GM04504 (cell line): ENCODE results near the gene FDX2.

Experiments
- DNase-seq: peaks from one replicate; pipeline ENCODE4 v3.0.0-alpha.2; 2012; ENCODE audit warnings: low read depth

FDX2 gene

DNA sequence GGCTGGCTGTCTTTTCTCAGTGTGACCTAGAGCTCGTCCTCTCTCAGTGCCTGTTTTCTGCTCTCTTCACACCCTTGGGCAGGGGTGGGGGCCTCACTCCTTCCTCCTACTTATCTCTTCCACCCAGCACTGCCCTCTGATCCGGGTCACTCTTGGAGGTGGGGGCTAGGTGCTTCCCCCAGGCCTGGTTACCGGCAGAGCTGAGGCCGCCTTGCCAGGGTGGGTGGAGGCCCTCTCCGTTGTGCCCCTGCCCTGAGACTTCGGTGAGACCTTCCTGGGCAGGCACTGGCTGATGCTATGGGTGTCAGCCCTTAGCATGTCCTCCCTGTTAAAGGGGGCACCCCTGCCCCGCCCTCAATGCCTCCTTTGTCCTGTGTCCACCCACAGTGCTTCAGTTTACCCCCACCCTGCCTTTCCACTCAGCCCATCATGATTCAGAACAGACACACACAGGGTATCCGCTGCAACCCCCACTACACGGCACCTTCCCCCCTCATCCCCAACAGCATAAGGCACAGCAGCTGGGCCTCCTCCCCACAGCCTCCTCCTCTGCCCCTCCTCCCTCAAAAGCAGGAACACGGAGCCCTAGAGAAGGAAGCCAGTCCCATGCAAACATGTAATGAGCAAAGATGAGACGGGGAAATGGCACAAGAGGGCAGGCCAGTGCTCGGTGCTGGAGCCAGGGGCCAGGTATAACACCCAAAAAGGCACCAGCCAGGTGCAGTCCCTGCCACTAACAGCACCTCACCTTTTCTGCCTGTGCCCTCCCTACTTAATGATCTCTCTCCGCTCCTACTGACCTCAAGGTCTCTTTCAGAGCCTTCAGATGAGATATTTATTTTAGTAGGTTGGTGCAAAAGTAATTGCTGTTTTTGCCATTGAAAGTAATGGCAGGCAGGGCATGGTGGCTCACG, 16.0 kb downstream of the FDX2 start:
- DNase-seq, result no peak

DNA sequence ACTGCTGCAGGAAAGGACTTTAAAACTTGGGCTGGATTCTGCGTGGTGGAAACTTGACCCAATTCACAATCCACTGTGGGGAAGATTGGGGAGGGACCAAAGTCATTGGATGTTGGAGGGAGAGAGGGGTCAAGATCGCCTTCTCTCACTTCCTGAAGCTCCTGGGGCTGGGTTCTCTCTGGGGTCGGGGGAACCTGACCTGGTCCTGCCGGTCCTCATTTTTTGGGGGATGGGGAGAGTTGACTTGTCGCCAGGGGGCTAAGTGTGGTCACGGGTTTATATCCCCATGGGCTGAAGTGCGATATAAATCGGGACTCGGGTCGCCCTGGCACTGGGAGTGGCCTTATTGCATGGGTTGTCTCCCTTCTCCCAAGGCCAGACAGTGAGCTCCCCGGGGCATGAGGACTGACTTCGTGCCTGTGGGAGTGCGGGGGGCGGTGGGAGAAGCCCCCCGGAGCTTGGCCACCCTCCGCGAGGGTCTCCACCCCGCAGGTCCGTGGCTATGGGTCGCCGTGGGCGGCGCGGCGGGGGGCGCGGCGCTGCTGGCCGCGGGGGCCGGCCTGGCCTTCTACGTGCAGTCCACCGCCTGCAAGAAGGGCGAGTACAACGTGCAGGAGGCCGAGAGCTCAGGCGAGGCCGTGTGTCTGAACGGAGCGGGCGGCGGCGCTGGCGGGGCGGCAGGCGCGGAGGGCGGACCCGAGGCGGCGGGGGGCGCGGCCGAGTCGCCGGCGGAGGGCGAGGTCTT, 19.8 kb downstream of the FDX2 start:
- DNase-seq, result no peak

DNA sequence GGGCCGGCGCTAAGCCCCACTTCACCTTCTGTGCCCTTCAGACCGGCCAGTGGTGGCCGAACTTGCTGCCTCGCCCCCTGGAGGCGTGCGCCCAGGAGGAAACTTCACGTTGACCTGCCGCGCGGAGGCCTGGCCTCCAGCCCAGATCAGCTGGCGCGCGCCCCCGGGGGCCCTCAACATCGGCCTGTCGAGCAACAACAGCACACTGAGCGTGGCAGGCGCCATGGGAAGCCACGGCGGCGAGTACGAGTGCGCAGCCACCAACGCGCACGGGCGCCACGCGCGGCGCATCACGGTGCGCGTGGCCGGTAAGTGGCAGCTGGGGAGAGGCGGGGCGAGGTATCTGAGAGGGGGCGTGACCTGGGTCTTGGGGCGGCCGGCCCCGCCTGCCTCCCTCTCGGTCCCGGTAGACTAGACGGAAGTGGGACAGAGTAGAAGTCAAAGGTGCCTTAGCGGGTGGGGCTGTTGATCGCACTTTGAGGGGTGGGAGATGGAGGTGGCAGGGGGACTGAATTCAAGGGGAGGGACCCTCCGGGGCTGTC, 20.4 kb downstream of the FDX2 start:
- no peak for DNase-seq

DNA sequence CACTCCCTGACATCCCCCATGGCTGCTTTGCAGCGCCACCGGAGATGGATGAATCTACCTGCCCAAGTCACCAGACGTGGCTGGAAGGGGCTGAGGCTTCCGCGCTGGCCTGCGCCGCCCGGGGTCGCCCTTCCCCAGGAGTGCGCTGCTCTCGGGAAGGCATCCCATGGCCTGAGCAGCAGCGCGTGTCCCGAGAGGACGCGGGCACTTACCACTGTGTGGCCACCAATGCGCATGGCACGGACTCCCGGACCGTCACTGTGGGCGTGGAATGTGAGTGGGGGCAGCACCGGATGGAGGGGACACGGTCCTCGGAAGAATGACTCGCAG, 21.5 kb downstream of the FDX2 start:
- no peak for DNase-seq

DNA sequence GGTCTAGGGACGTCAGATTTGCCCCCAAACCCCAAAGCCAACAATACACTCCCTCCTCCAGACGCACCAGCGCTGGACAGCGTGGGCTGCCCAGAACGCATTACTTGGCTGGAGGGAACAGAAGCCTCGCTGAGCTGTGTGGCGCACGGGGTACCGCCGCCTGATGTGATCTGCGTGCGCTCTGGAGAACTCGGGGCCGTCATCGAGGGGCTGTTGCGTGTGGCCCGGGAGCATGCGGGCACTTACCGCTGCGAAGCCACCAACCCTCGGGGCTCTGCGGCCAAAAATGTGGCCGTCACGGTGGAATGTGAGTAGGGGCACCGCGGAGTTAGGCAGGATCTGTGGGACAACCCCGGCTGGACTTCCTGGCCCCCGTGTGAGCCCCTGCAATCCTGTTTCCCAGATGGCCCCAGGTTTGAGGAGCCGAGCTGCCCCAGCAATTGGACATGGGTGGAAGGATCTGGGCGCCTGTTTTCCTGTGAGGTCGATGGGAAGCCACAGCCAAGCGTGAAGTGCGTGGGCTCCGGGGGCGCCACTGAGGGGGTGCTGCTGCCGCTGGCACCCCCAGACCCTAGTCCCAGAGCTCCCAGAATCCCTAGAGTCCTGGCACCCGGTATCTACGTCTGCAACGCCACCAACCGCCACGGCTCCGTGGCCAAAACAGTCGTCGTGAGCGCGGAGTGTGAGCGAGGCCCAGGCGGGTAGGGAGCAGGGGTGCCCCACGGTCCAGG, 22.0 kb downstream of the FDX2 start:
- DNase-seq, result no peak

DNA sequence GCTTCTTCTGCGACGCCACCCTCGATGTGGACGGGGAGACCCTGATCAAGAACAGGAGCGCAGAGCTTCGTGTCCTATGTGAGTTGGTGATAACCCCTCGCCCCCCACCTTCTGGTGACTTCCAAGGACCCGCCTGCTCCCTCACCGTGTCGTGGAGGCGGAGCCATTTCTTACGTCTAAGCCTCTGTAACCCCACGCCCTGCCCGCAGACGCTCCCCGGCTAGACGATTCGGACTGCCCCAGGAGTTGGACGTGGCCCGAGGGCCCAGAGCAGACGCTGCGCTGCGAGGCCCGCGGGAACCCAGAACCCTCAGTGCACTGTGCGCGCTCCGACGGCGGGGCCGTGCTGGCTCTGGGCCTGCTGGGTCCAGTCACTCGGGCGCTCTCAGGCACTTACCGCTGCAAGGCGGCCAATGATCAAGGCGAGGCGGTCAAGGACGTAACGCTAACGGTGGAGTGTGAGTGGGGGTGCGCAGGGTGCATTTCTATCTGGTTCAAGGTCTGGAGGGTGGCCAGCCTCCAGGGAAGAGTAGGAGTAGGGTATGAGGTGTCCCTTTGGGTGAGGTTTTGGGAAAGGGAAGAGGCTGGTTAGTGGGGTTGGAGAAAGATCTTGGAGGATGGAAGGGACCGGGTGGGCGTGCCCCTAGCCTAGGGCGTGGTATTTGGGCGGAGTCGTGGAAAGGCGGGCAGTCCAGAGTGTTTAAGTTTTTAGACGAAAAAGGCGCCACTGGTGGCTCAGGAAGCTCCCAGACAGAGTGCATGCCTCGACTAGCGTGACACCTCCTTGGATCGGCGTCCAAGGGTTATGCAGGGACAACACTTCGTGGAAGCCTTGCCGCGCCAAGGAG, 22.8 kb downstream of the FDX2 start:
- no peak for DNase-seq

DNA sequence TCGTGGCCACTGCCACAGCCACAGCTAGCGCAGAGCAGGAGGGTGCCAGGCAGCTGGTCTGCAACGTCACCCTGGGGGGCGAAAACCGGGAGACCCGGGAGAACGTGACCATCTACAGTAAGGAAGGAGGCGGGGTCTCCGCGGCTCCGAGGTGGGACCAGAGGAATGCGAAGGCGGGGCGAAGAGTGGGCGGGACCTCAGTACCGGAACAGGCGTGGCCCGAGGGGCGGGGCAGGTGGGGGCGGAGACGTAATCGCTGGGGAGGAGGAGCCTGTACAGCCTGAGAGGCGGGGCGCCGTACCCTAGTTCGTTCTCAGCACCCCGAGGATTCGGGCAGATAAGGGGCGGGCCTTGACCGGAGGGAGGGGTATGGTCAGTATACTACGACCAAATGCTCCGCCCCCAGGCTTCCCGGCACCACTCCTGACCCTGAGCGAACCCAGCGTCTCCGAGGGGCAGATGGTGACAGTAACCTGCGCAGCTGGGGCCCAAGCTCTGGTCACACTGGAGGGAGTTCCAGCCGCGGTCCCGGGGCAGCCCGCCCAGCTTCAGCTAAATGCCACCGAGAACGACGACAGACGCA, 23.5 kb downstream of the FDX2 start:
- DNase-seq, result no peak

DNA sequence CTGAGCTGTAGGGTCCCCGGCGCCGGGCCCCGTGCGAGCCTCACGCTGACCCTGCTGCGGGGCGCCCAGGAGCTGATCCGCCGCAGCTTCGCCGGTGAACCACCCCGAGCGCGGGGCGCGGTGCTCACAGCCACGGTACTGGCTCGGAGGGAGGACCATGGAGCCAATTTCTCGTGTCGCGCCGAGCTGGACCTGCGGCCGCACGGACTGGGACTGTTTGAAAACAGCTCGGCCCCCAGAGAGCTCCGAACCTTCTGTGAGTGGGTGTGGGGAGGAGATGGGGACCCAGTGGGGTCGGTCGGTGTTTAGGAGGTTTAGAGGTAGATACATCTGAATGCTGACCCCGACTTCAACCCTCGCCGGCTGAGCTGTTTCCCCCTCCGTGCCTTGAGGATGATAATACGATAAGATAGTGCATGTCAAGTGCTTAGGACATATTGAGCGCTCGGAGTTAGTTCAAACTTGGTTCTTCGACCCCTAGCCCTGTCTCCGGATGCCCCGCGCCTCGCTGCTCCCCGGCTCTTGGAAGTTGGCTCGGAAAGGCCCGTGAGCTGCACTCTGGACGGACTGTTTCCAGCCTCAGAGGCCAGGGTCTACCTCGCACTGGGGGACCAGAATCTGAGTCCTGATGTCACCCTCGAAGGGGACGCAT, 24.1 kb downstream of the FDX2 start:
- no peak for DNase-seq

DNA sequence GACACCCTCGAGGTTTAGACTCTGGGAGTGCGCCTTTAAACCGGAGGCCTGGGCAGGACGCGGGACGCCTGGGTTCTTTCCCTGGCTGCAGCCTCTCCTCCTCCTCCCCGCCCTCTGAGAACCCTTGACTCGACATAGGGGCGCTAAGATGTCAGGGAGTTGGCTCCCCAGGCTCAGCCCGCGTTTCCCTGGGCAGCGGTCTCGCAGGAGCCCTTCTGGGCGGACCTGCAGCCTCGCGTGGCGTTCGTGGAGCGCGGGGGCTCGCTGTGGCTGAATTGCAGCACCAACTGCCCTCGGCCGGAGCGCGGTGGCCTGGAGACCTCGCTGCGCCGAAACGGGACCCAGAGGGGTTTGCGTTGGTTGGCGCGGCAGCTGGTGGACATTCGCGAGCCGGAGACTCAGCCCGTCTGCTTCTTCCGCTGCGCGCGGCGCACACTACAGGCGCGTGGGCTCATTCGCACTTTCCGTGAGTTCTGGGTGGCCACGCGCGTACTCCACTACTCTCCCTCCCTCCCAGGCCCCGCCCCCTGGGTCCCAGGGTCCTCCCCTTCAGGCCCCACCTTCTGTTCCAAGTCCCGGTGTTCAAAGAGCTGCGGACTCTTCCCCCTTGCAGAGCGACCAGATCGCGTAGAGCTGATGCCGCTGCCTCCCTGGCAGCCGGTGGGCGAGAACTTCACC, 24.8 kb downstream of the FDX2 start:
- no peak for DNase-seq

DNA sequence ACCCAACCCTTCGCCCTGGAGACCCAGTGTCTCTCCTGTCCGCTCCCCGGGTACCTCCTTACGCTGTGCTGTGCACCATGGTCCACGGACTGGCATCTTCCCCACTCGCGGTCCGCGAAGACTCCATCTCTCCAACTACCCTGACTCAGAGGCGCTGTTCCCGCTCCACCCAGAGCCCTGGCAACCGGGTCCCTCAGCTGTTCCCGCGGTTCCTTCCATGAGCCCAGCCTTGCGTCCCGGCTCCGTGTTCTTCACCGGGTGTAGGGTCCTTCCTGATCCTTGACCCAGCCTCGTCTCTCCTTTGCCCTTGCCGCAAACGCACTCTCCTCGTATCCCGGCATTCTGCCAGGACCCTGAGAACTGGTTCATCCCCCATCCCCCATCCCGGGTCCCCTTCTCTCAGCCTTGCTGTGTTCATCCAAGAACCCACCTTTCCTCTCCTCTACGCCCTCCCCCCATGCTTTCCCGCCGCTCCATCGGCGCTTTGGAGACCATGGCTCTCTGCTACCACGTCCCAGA, 25.4 kb downstream of the FDX2 start:
- no peak for DNase-seq

DNA sequence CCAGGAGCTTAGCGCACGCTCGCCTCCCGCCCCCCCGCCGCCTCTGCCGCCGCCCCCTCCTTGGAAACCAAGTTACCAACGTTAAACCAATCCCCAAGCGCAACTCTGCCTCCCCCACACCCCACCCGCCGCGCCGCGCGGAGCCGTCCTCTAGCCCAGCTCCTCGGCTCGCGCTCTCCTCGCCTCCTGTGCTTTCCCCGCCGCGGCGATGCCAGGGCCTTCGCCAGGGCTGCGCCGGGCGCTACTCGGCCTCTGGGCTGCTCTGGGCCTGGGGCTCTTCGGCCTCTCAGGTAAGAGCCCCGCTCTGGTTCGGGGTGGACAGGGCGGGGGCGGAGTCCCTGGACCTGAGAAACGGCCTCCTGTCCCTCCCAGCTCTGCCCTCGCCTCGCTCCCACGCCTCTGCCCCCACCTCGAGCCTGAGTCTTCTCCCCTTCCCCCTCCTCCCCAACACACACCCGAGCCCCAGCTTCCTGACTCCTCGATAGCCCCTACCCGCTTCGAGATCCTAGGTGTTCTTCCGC, 25.9 kb downstream of the FDX2 start, which contains the start of gene ICAM5:
Gene ICAM5, plus strand, starts transcription at position 117 of the 521 bp plus-strand sequence. Its CDS starts 92 bp downstream, at position 209.
- no peak for DNase-seq

DNA sequence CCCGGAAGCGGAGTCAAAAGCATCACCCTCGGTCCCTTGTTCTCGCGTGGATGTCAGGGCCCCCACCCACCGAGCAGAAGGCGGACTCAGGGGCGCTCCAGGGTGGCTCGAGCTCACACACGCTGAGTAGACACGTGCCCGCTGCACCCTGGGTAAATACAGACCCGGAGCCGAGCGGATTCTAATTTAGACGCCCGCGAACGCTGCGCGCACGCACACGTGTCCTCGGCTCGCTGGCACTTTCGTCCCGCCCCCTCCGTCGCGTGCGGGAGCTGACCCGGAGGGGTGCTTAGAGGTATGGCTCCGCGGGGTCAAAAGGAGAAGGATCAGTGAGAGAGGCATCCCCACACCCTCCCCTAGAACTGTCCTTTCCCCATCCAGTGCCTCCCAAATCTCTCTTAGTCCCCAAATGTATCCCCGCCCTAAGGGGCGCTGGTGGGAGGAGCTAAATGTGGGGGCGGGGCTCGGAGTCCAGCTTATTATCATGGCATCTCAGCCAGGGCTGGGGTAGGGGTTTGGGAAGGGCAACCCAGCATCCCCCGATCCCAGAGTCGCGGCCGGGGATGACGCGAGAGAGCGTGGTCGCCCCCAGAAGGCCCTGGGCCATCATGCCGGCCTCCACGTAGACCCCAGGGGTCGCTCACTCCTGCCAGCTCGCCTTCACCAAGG, 26.5 kb downstream of the FDX2 start:
- DNase-seq, result no peak

DNA sequence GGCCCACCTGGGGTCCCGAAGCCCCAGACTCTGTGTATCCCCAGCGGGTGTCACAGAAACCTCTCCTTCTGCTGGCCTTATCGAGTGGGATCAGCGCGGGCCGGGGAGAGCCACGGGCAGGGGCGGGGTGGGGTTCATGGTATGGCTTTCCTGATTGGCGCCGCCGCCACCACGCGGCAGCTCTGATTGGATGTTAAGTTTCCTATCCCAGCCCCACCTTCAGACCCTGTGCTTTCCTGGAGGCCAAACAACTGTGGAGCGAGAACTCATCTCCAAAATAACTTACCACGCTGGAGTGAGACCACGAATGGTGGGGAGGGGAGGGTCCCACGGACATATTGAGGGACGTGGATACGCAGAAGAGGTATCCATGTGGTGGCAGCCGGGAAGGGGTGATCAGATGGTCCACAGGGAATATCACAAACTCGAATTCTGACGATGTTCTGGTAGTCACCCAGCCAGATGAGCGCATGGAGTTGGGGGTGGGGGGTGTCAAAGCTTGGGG, 27.1 kb downstream of the FDX2 start:
- no peak for DNase-seq

DNA sequence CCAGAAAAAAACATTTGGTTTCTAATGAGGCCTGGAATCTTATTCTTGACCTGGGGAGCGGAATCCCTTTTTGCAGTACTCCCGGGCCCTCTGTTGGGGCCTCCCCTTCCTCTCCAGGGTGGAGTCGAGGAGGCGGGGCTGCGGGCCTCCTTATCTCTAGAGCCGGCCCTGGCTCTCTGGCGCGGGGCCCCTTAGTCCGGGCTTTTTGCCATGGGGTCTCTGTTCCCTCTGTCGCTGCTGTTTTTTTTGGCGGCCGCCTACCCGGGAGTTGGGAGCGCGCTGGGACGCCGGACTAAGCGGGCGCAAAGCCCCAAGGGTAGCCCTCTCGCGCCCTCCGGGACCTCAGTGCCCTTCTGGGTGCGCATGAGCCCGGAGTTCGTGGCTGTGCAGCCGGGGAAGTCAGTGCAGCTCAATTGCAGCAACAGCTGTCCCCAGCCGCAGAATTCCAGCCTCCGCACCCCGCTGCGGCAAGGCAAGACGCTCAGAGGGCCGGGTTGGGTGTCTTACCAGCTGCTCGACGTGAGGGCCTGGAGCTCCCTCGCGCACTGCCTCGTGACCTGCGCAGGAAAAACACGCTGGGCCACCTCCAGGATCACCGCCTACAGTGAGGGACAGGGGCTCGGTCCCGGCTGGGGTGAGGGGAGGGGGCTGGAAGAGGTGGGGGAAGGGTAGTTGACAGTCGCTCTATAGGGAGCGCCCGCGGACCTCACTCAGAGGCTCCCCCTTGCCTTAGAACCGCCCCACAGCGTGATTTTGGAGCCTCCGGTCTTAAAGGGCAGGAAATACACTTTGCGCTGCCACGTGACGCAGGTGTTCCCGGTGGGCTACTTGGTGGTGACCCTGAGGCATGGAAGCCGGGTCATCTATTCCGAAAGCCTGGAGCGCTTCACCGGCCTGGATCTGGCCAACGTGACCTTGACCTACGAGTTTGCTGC, 28.7 kb downstream of the FDX2 start, which contains the start of gene ICAM4:
Gene ICAM4, plus strand, starts transcription at position 153 of the 935 bp plus-strand sequence. Its CDS starts 58 bp downstream, at position 211.
- DNase-seq, result no peak

DNA sequence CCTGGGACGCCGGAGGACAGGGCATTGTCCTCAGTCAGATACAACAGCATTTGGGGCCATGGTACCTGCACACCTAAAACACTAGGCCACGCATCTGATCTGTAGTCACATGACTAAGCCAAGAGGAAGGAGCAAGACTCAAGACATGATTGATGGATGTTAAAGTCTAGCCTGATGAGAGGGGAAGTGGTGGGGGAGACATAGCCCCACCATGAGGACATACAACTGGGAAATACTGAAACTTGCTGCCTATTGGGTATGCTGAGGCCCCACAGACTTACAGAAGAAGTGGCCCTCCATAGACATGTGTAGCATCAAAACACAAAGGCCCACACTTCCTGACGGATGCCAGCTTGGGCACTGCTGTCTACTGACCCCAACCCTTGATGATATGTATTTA, 30.4 kb downstream of the FDX2 start:
- DNase-seq, result no peak

DNA sequence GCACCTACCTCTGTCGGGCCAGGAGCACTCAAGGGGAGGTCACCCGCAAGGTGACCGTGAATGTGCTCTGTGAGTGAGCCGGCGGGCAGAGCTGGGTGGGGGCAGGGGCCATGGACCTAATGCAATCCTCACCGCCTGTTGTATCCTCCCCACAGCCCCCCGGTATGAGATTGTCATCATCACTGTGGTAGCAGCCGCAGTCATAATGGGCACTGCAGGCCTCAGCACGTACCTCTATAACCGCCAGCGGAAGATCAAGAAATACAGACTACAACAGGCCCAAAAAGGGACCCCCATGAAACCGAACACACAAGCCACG, 30.9 kb downstream of the FDX2 start:
- no peak for DNase-seq
